Spleen (tissue), 7 donors: ENCODE data around the gene LDLRAP1.

ENCODE experiments used
- POLR2A ChIP-seq, 3 donors: fragments of 450-650 bp; IDR thresholded peaks; one replicate each; pipeline ENCODE4 v1.5.1; 2017; ENCODE audit warnings: antibody characterized with exemption in 3 of 3, mild to moderate bottlenecking in 1 of 3
- POLR2AphosphoS5 ChIP-seq, 3 donors: sonication (generic); formaldehyde crosslinking; IDR thresholded peaks; one replicate each; pipeline ENCODE4 v1.5.1; 2017; ENCODE audit warnings: antibody characterized with exemption in 3 of 3
- TF ChIP-seq, protein P1 (sequence below), 11 experiments: fragments of 200-600 bp in 7 of 11; fragments of 450-650 bp in 4 of 11; sonication (generic) in 4 of 11; IDR thresholded peaks in 8 of 11; conservative IDR thresholded peaks in 3 of 11; 1 replicate in 7 of 11; 2 replicates in 4 of 11; pipeline versions ENCODE4 v1.4.0 to v1.8.0; 2016 to 2021; ENCODE audit warnings: antibody characterized with exemption in 11 of 11, inconsistent platforms in 4 of 11, mild to moderate bottlenecking in 1 of 11
- donor health status: DM: no; HTN: no; CAD: no; lungs with moderate emphysema.
- donor health status: DM: no; HTN: no; CAD: no.
- donor health status: DM: no; HTN: no; CAD: no.

DNA sequence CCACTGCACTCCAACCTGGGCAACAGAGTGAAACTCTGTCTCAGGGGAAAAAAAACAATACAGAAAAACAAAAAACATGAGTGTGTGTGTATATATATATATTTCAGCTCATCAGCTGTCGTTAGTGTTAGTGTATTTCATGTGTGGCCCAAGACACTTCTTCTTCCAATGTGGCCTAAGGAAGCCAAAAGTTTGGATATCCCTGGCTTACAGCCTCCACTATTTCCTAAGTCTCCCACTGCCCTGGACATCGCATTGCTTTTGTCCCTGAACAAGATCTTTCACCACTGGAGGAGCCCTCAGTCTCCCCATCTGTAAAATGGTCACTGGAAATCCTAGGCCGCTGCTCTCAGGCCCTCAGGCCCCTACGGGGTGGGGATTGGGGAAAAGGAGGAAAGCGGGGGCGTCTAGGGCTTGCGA, 391 bp upstream of the LDLRAP1 start:
- TF ChIP-seq POLR2AphosphoS5 (IDR thresholded peaks at IDR 0.05) (no peak), POLR2A (IDR thresholded peaks at IDR 0.05) (no peak)
- TF ChIP-seq, protein P1, sequence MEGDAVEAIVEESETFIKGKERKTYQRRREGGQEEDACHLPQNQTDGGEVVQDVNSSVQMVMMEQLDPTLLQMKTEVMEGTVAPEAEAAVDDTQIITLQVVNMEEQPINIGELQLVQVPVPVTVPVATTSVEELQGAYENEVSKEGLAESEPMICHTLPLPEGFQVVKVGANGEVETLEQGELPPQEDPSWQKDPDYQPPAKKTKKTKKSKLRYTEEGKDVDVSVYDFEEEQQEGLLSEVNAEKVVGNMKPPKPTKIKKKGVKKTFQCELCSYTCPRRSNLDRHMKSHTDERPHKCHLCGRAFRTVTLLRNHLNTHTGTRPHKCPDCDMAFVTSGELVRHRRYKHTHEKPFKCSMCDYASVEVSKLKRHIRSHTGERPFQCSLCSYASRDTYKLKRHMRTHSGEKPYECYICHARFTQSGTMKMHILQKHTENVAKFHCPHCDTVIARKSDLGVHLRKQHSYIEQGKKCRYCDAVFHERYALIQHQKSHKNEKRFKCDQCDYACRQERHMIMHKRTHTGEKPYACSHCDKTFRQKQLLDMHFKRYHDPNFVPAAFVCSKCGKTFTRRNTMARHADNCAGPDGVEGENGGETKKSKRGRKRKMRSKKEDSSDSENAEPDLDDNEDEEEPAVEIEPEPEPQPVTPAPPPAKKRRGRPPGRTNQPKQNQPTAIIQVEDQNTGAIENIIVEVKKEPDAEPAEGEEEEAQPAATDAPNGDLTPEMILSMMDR (IDR thresholded peaks at IDR 0.05 in 8 of 11, conservative IDR thresholded peaks at IDR 0.05 in 3 of 11): no peak
